ENCODE measurements around the gene CCR2. TPM values are rescaled to one million over a fixed set of nuclear protein-coding genes. Genes with fewer than 3 reads are reported as not detected.

Gene CCR2
- total RNA-seq, 1 donor, result not detected

DNA sequence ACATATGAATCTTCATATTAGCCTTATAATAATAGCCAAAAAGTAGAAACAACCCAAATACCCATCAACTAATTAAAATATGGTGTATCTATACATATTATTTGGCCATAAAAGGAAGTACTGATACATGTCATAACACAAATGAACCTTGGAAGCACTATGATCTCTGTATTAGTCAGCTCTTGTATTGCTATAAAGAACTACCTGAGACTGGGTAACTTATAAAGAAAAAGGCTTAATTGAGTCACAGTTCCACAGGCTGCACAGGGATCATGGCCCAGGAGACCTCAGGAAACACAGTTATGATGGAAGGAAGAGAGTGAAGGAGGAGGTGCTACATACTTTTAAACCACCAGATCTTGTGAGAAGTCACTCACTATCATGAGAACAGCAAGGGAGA is 16.0 kb upstream of the CCR2 start:
- Histone ChIP-seq H3K4me1 (ENCODE audit: insufficient read depth, low read length) (no peaks in the 10 kb centered on the region), H3K36me3 (ENCODE audit: insufficient read depth, low read length) (no peaks in the 10 kb centered on the region), H3K27me3 (ENCODE audit: insufficient read depth, low read length) (peaks cover 27% of the 10 kb centered on the region), H3K9me3 (ENCODE audit: low read depth, low read length) (no peaks in the 10 kb centered on the region), H4K20me1 (ENCODE audit: insufficient read depth, low read length) (no peaks in the 10 kb centered on the region), H3K4me3 (ENCODE audit: insufficient read depth, low read length) (no peak overlapping the region), H3K4me2 (ENCODE audit: insufficient read depth, low read length) (no peak overlapping the region), H3K27ac (ENCODE audit: low read depth, low read length) (no peak overlapping the region), H3K79me2 (ENCODE audit: insufficient read depth, low read length) (no peaks in the 10 kb centered on the region), H2AFZ (ENCODE audit: low read length) (no peak overlapping the region)
- TF ChIP-seq, protein P1, sequence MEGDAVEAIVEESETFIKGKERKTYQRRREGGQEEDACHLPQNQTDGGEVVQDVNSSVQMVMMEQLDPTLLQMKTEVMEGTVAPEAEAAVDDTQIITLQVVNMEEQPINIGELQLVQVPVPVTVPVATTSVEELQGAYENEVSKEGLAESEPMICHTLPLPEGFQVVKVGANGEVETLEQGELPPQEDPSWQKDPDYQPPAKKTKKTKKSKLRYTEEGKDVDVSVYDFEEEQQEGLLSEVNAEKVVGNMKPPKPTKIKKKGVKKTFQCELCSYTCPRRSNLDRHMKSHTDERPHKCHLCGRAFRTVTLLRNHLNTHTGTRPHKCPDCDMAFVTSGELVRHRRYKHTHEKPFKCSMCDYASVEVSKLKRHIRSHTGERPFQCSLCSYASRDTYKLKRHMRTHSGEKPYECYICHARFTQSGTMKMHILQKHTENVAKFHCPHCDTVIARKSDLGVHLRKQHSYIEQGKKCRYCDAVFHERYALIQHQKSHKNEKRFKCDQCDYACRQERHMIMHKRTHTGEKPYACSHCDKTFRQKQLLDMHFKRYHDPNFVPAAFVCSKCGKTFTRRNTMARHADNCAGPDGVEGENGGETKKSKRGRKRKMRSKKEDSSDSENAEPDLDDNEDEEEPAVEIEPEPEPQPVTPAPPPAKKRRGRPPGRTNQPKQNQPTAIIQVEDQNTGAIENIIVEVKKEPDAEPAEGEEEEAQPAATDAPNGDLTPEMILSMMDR (IDR thresholded peaks at IDR 0.05; ENCODE audit: extremely low read depth, low read depth, low read length), result no peak
- no peak for DNase-seq (ENCODE audit: insufficient read length, low spot score, missing footprints)

DNA sequence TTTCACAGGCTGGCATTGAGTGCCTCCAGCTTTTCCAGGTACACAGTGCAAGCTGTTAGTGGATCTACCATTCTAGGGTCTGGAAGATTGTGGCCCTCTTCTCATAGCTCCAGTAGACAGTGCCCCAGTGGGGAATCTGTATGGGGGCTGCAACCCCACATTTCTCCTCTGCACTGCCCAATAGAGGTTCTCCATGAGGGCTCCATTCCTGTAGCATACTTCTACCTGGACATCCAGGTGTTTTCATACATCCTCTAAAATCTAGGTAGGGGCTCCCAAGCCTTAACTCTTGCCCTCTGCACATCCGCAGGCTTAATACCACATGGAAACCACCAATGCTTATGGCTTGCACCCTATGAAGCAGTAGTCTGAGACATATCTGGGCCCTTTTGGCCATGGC is 15.1 kb upstream of the CCR2 start:
- Histone ChIP-seq H3K4me3 (ENCODE audit: insufficient read depth, low read length) (no peak overlapping the region), H3K27me3 (ENCODE audit: insufficient read depth, low read length) (peaks cover 24% of the 10 kb centered on the region), H4K20me1 (ENCODE audit: insufficient read depth, low read length) (no peaks in the 10 kb centered on the region), H3K4me1 (ENCODE audit: insufficient read depth, low read length) (no peaks in the 10 kb centered on the region), H3K9me3 (ENCODE audit: low read depth, low read length) (no peaks in the 10 kb centered on the region), H3K27ac (ENCODE audit: low read depth, low read length) (no peak overlapping the region), H3K79me2 (ENCODE audit: insufficient read depth, low read length) (no peaks in the 10 kb centered on the region), H3K36me3 (ENCODE audit: insufficient read depth, low read length) (no peaks in the 10 kb centered on the region), H2AFZ (ENCODE audit: low read length) (no peak overlapping the region), H3K4me2 (ENCODE audit: insufficient read depth, low read length) (no peak overlapping the region)
- DNase-seq (ENCODE audit: insufficient read length, low spot score, missing footprints), result no peak
- TF ChIP-seq, protein P1 (IDR thresholded peaks at IDR 0.05; ENCODE audit: extremely low read depth, low read depth, low read length), result no peak

DNA sequence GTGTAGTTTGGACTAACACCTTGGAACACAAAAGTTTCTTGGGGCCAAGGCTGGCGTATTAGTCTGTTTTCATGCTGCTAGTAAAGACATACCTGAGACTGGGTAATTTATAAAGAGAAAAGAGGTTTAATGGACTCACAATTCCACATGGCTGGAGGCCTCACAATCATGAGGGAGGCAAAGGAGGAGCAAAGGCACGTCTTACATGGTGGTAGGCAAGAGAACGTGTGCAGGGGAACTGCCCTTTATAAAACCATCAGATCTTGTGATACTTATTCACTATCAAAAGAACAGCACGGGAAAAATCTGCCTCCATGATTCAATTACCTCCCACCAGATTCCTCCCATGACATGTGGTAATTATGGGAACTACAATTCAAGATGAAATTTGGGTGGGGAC is 9.4 kb upstream of the CCR2 start:
- no peaks in the 10 kb centered on the region for H3K79me2 ChIP-seq (ENCODE audit: insufficient read depth, low read length)
- H3K4me2 ChIP-seq (ENCODE audit: insufficient read depth, low read length), result no peak overlapping the region
- no peaks in the 10 kb centered on the region for H3K36me3 ChIP-seq (ENCODE audit: insufficient read depth, low read length)
- TF ChIP-seq, protein P1 (IDR thresholded peaks at IDR 0.05; ENCODE audit: extremely low read depth, low read depth, low read length), result no peak
- H3K4me3 ChIP-seq (ENCODE audit: insufficient read depth, low read length), result no peak overlapping the region
- no peak overlapping the region for H2AFZ ChIP-seq (ENCODE audit: low read length)
- peaks cover 7% of the 10 kb centered on the region for H3K27me3 ChIP-seq (ENCODE audit: insufficient read depth, low read length)
- no peaks in the 10 kb centered on the region for H3K4me1 ChIP-seq (ENCODE audit: insufficient read depth, low read length)
- no peak overlapping the region for H3K27ac ChIP-seq (ENCODE audit: low read depth, low read length)
- no peak for DNase-seq (ENCODE audit: insufficient read length, low spot score, missing footprints)
- no peaks in the 10 kb centered on the region for H3K9me3 ChIP-seq (ENCODE audit: low read depth, low read length)
- no peaks in the 10 kb centered on the region for H4K20me1 ChIP-seq (ENCODE audit: insufficient read depth, low read length)

DNA sequence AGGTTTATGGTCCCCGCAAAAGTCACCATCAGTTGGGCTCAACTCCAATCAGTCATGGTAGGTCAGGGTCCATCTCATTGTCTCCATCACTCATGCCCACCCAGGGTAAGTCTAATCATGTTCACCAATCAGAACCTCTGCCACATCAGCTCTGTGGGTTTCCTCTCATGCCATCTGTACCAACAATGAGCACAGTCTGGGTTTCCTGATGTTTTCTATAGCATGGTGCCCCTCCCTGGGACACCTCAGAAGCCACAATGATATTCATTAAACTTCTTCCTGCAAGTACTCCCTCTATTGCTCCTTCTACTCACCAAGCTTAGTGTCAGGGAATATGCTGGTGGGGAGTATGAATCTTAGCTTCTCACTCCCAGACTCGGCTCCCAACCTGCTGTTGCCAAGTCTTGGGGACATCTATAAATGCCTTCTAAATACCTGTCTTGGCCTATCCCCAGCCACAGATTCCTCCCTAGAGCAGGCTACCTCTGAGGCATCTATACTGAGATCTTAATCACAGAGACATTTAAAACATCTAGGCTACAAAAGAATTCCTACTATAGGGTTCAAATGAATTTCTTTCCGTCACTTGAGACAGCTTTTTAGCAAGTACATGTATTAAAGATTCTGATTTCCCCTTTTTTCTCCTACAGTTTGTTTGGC is 5.0 kb upstream of the CCR2 start:
- Histone ChIP-seq H2AFZ (ENCODE audit: low read length) (no peak overlapping the region), H3K27ac (ENCODE audit: low read depth, low read length) (no peak overlapping the region), H3K79me2 (ENCODE audit: insufficient read depth, low read length) (no peaks in the 10 kb centered on the region), H3K4me2 (ENCODE audit: insufficient read depth, low read length) (no peak overlapping the region), H3K9me3 (ENCODE audit: low read depth, low read length) (no peaks in the 10 kb centered on the region), H4K20me1 (ENCODE audit: insufficient read depth, low read length) (no peaks in the 10 kb centered on the region), H3K27me3 (ENCODE audit: insufficient read depth, low read length) (peaks cover 11% of the 10 kb centered on the region), H3K4me1 (ENCODE audit: insufficient read depth, low read length) (no peaks in the 10 kb centered on the region), H3K4me3 (ENCODE audit: insufficient read depth, low read length) (no peak overlapping the region), H3K36me3 (ENCODE audit: insufficient read depth, low read length) (no peaks in the 10 kb centered on the region)
- no peak for DNase-seq (ENCODE audit: insufficient read length, low spot score, missing footprints)
- TF ChIP-seq, protein P1 (IDR thresholded peaks at IDR 0.05; ENCODE audit: extremely low read depth, low read depth, low read length), result no peak

Data from osteoblast (primary cell).